ENCODE results near the gene PMVK.

GRCh38 chr1:154891452-154891851, 45.1 kb downstream of the PMVK start:
- no peak for TF ChIP-seq EZH2phosphoT487 (IDR thresholded peaks at IDR 0.05; ENCODE audit: low read depth, severe bottlenecking, unreplicated experiment)
- TF ChIP-seq, protein P1, sequence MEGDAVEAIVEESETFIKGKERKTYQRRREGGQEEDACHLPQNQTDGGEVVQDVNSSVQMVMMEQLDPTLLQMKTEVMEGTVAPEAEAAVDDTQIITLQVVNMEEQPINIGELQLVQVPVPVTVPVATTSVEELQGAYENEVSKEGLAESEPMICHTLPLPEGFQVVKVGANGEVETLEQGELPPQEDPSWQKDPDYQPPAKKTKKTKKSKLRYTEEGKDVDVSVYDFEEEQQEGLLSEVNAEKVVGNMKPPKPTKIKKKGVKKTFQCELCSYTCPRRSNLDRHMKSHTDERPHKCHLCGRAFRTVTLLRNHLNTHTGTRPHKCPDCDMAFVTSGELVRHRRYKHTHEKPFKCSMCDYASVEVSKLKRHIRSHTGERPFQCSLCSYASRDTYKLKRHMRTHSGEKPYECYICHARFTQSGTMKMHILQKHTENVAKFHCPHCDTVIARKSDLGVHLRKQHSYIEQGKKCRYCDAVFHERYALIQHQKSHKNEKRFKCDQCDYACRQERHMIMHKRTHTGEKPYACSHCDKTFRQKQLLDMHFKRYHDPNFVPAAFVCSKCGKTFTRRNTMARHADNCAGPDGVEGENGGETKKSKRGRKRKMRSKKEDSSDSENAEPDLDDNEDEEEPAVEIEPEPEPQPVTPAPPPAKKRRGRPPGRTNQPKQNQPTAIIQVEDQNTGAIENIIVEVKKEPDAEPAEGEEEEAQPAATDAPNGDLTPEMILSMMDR (IDR thresholded peaks at IDR 0.05; ENCODE audit: poor library complexity) = no peak
